Neural cell (in vitro differentiated cells): Measurements from ENCODE around the gene PPHLN1. TPM values are rescaled to one million over a fixed set of nuclear protein-coding genes. Genes with fewer than 3 reads are reported as not detected.

Experiments used
- H2AFZ ChIP-seq: fragments of 200-600, 300-800 bp; sonication (generic), shearing (Covaris generic); 2 replicates; pipeline ENCODE4 v1.6.0; 2014; ENCODE audit warnings: low read depth, mild to moderate bottlenecking, antibody characterized with exemption, low read length, moderate library complexity
- H3F3A ChIP-seq: fragments of 200-600 bp; shearing (Covaris generic); 2 replicates; pipeline ENCODE4 v1.6.1; 2016; ENCODE audit warnings: mild to moderate bottlenecking, moderate library complexity, mixed read lengths, antibody characterized with exemption, low read length; ENCODE audit not compliant: insufficient read depth, poor library complexity, severe bottlenecking
- H3K27ac ChIP-seq: fragments of 200-600, 300-800 bp; sonication (generic), shearing (Covaris generic); 2 replicates; pipeline ENCODE4 v1.5.1; 2014; ENCODE audit warnings: mild to moderate bottlenecking, low read length, moderate library complexity
- H3K27me3 ChIP-seq: fragments of 300-800, 200-600 bp; sonication (generic), shearing (Covaris generic); 2 replicates; pipeline ENCODE4 v1.6.0; 2014; ENCODE audit warnings: mild to moderate bottlenecking, low read depth, low read length, moderate library complexity; ENCODE audit not compliant: insufficient read depth
- H3K36me3 ChIP-seq: fragments of 300-800, 200-600 bp; sonication (generic), shearing (Covaris generic); 2 replicates; pipeline ENCODE4 v1.5.1; 2014; ENCODE audit warnings: mild to moderate bottlenecking, antibody characterized with exemption, low read length, moderate library complexity; ENCODE audit not compliant: insufficient read depth
- H3K4me2 ChIP-seq: fragments of 300-800, 200-600 bp; sonication (generic), shearing (Covaris generic); 2 replicates; pipeline ENCODE4 v1.6.0; 2014; ENCODE audit warnings: mild to moderate bottlenecking, low read length
- H3K4me3 ChIP-seq: fragments of 300-800, 200-600 bp; sonication (generic), shearing (Covaris generic); 2 replicates; pipeline ENCODE4 v1.5.1; 2014; ENCODE audit warnings: mild to moderate bottlenecking, low read length, moderate library complexity
- H3K79me2 ChIP-seq: fragments of 200-600 bp; shearing (Covaris generic); replicated peaks from 2 replicates; pipeline ENCODE4 v1.6.0; 2014; ENCODE audit warnings: mild to moderate bottlenecking, low read length, moderate library complexity; ENCODE audit not compliant: insufficient read depth
- H3K9ac ChIP-seq: fragments of 300-800, 200-600 bp; sonication (generic), shearing (Covaris generic); 2 replicates; pipeline ENCODE4 v1.6.1; 2016; ENCODE audit warnings: mild to moderate bottlenecking, low read length, mixed read lengths
- H3K9me2 ChIP-seq: fragments of 200-600 bp; shearing (Covaris generic); 2 replicates; pipeline ENCODE4 v1.6.1; 2016; ENCODE audit warnings: mild to moderate bottlenecking, low read length, mixed read lengths; ENCODE audit not compliant: insufficient read depth
- H3K9me3 ChIP-seq: fragments of 200-600, 300-800 bp; sonication (generic), shearing (Covaris generic); 2 replicates; pipeline ENCODE4 v1.6.1; 2016; ENCODE audit warnings: mild to moderate bottlenecking, mixed run types, low read length, moderate library complexity, mixed read lengths
- H4K20me1 ChIP-seq: fragments of 200-600 bp; shearing (Covaris generic); 2 replicates; pipeline ENCODE4 v1.6.1; 2016; ENCODE audit warnings: mild to moderate bottlenecking, mixed run types; ENCODE audit not compliant: insufficient read depth
- CTCF ChIP-seq: fragments of 450-650 bp; IDR thresholded peaks from 2 replicates; pipeline ENCODE4 v1.5.1; 2014; ENCODE audit warnings: antibody characterized with exemption, mild to moderate bottlenecking, moderate library complexity; ENCODE audit not compliant: poor library complexity, severe bottlenecking
- EP300 ChIP-seq: fragments of 450-650 bp; conservative IDR thresholded peaks from 2 replicates; pipeline ENCODE4 v1.6.1; 2014; ENCODE audit warnings: antibody characterized with exemption, mild to moderate bottlenecking, moderate library complexity; ENCODE audit not compliant: poor library complexity, severe bottlenecking
- EZH2 ChIP-seq: fragments of 200-600, 300-800 bp; shearing (Covaris generic), sonication (generic); IDR thresholded peaks from 2 replicates; pipeline ENCODE4 v1.6.1; 2014; ENCODE audit warnings: antibody characterized with exemption, low read length, borderline replicate concordance, mild to moderate bottlenecking; ENCODE audit not compliant: insufficient read depth, poor library complexity, severe bottlenecking
- MXI1 ChIP-seq: fragments of 450-650 bp; conservative IDR thresholded peaks from 2 replicates; pipeline ENCODE4 v1.6.1; 2014; ENCODE audit warnings: antibody characterized with exemption, mild to moderate bottlenecking; ENCODE audit not compliant: poor library complexity, severe bottlenecking
- POLR2AphosphoS5 ChIP-seq: IDR thresholded peaks from 2 replicates; pipeline ENCODE4 v1.6.1; 2012
- RAD21 ChIP-seq: fragments of 450-650 bp; conservative IDR thresholded peaks from 2 replicates; pipeline ENCODE4 v1.6.1; 2014; ENCODE audit warnings: antibody characterized with exemption, mild to moderate bottlenecking, moderate library complexity
- REST ChIP-seq: IDR thresholded peaks from 2 replicates; pipeline ENCODE4 v1.6.1; 2012; ENCODE audit warnings: borderline replicate concordance
- SMC3 ChIP-seq: fragments of 450-650 bp; conservative IDR thresholded peaks from 2 replicates; pipeline ENCODE4 v1.6.1; 2014; ENCODE audit warnings: antibody characterized with exemption, mild to moderate bottlenecking, moderate library complexity; ENCODE audit not compliant: poor library complexity
- TAF1 ChIP-seq: IDR thresholded peaks from 2 replicates; pipeline ENCODE4 v1.6.1; 2012; ENCODE audit warnings: low read depth
- polyA plus RNA-seq: library from polyadenylated mRNA; depleted of rRNA; stranded (reverse); fragments of >200 nt; gene quantifications from 2 replicates; pipeline ENCODE4 v1.2.3, GENCODE V29; 2014

The PPHLN1 gene
- polyA plus RNA-seq, 1 donor from 2014 or later, result 192 TPM

- H3K27ac ChIP-seq, result no peak overlapping the region
- H3K4me2 ChIP-seq, result no peak overlapping the region
- H3K36me3 ChIP-seq, result peaks cover 5% of the 10 kb centered on the region
- no peaks in the 10 kb centered on the region for H3K79me2 ChIP-seq
- no peak overlapping the region for H2AFZ ChIP-seq
- H3K27me3 ChIP-seq, result no peaks in the 10 kb centered on the region
- no peak for TF ChIP-seq TAF1
- no peak for TF ChIP-seq MXI1
- TF ChIP-seq RAD21, result no peak
- no peak for TF ChIP-seq EP300
- TF ChIP-seq EZH2, result no peak
- no peak for TF ChIP-seq REST
- TF ChIP-seq SMC3, result no peak
- TF ChIP-seq POLR2AphosphoS5, result no peak
- no peaks in the 10 kb centered on the region for H3K9me3 ChIP-seq
- H3K9me2 ChIP-seq, result no peaks in the 10 kb centered on the region
- H3K4me3 ChIP-seq, result no peak overlapping the region
- H3F3A ChIP-seq, result no peaks in the 10 kb centered on the region
- no peak overlapping the region for H3K9ac ChIP-seq
- no peaks in the 10 kb centered on the region for H4K20me1 ChIP-seq
Measured at GRCh38 chr12:42396473-42397259, 70.7 kb downstream of the PPHLN1 start.

- Histone ChIP-seq H4K20me1 (no peaks in the 10 kb centered on the region), H3K9me3 (no peaks in the 10 kb centered on the region), H3K4me2 (no peak overlapping the region), H3K9ac (no peak overlapping the region), H3K9me2 (no peaks in the 10 kb centered on the region), H3K4me3 (no peak overlapping the region), H3K27me3 (no peaks in the 10 kb centered on the region), H3K36me3 (peaks cover 5% of the 10 kb centered on the region), H3F3A (no peaks in the 10 kb centered on the region), H2AFZ (no peak overlapping the region), H3K79me2 (no peaks in the 10 kb centered on the region), H3K27ac (no peak overlapping the region)
- no peak for TF ChIP-seq RAD21
- no peak for TF ChIP-seq TAF1
- TF ChIP-seq EZH2, result no peak
- no peak for TF ChIP-seq EP300
- TF ChIP-seq REST, result no peak
- no peak for TF ChIP-seq POLR2AphosphoS5
- no peak for TF ChIP-seq CTCF
- no peak for TF ChIP-seq MXI1
- no peak for TF ChIP-seq SMC3
Measured at GRCh38 chr12:42402821-42403411, 76.9 kb downstream of the PPHLN1 start.
